Ecto neural progenitor cell (in vitro differentiated cells): ENCODE results near the gene RNF181.
A peak's percentile ranks its signal among the peaks of the same experiment; 100 is the strongest.
"Not testable (repeated sequence)": the region's sequence is repeated elsewhere in the genome, so short reads cannot be mapped to it uniquely, and the experiment has no call there.

Experiments used
- DNase-seq: peaks from one replicate; pipeline ENCODE4 v3.0.0-alpha.2; 2018; ENCODE audit warnings: low spot score

RNF181 gene

GRCh38 chr2:85577386-85578242 is 17.9 kb upstream of the RNF181 start, which contains the start of gene VAMP8:
Gene VAMP8 (plus strand): TSS chr2:85577586. CDS start chr2:85577647, 61 bp downstream.
- DNase-seq, result no peak

DNA sequence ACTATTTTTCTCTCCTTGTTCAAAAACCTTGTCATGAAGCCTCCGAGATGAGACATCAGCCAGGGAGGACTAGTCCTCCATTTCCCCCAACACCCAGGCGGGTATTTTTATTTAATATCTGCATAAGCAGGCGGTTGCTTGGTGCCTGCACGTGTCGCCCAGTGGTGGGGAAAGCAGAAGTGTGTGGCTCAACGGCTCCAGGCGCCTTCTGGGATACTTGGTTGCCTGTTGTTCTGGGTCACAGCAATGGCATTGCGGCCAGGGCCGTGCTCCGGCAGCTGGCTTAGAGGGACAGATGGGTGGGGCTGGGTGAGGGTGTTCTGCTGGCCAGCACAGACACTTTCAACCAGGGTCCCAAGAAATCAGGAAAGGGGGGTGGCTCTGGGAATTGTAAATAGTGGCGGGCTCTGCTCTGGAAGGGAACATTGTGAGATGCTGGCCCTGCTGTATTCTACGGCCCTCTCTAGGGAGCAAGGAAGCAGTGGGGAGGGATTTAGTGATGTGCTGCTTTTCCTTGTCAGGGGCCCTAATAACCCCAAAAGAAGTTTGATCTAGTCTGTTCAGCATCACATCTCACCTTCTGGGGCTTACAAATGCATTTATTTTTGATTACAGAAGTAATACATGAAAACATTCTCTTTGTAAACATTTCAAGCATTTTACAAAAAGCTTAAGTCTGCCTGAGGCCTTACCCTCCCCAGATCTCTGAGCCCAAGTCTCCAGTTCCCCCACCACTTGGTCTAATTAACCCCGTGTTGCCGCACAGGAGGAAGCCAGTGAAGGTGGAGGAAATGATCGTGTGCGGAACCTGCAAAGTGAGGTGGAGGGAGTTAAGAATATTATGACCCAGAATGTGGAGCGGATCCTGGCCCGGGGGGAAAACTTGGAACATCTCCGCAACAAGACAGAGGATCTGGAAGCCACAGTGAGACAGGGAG is 17.0 kb upstream of the RNF181 start:
- peak; percentile 60 for DNase-seq

DNA sequence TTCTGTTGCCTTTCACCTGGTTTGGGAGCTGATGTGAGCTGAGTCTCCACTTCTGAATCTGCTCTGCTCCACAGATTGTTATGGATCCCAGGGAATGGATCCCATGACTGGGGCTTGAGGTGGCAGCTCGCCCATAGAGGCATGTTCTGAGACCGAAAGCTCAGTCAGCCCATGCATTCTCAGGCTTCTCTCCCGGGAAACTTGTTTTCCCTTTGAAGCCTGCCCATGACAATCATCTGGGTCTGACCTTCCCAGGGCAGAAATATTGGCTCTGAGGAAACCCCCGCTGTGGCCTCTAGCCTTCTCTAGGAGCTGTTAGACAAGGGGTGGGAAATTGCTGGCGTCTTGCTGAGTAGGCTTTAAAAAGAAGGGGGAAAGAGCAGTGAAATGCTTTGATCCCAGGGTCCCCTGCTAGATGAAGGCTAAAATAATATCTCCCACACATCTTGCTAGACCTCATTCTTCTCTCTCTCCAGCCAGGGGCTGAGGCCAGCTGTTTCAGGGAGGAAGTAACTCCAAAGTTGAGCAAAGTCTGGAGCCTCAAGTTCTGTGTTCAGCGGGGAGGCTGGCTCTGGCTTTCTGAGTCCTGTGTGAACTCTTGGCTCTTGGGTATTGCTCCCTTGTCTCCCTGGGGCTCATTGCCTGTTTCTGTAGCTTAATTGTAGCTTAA is 16.1 kb upstream of the RNF181 start:
- DNase-seq, result no peak

GRCh38 chr2:85580206-85580605 is 15.3 kb upstream of the RNF181 start:
- DNase-seq, result no peak

DNA sequence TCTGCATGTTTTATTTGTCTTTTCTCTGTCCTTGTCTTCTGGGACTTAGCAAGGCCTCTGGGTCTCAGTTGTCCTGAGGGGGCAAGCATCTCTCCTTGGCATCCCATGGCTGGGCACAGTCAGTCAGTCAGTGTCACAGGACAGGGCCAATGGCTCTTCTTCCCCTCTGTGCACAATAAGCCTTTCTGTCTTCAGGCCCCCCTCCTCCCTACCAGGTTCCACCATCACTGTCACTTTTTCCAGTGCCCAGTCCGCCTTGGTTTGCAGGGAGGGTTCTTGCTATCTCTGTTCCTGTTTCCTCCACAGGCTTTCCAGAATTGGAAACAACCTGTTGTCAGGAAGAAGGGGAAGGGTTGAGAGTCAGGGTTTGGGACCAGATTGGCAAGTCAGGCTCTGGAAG is 13.1 kb upstream of the RNF181 start:
- DNase-seq, result no peak

GRCh38 chr2:85583667-85584353 is 11.7 kb upstream of the RNF181 start:
- DNase-seq, result no peak

GRCh38 chr2:85584354-85584856 is 11.1 kb upstream of the RNF181 start, which contains the start of gene VAMP5:
Gene VAMP5 (plus strand): TSS chr2:85584431. CDS start chr2:85584491, 60 bp downstream.
- no peak for DNase-seq

DNA sequence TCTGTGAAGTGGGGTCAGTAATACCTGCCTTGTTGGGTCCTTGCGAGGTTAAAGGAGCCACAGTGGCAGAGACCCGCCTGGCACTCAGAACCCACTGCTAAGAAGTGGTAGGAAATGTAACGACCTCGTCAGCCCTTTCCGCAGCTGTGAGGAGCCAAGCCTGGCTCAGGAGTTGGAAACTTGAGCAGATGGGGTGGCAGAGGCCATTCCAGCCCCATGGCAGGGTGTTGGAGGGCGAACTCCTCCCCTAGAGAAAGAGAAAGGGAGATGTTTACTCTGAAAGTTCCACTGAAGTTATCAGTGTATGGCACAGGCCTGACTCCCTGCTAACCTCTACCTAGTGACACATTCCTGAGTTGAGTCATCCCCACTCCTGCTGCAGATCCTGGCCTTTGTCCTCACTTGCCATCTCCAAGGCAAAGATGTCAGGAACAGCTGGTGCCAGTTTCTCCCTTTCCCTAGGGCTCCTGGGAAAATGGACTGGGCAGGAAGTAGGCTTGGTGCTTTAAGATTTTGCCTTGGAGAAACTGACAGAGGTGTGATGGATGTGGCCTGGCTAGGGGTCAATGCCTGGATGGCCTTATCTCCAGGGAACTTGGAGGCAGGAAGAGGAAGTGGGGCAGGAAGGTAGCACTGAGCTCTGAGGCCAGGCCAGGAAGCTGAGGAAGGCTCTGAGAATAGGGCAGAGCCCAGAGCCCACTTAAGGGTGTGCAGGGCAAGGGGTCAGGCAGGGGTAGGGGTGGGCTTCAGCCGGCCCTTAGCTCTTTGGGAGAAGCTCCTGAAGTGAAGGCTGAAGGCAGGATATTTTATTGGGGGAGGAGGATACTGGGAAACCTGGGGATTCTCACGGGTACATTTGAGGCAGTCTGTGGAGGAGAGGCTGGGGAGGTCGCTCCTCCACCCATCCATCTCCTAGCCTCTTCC is 10.4 kb upstream of the RNF181 start:
- no peak for DNase-seq

DNA sequence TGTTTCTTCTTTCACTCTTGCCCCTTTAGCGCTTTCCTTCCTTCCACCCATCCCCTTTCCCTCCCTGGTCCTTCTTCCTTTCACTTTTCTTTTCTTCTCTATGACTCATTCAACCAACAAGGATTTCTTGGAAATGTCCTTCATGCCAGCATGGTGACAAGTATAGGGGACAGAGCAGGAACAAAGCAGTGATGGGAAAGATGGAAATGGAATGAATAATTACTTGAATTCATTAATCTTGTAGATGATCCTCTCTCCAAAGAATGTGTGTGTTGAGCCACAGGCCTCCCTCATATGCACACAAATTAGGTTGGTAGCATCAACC is 9.8 kb upstream of the RNF181 start:
- DNase-seq, result no peak

DNA sequence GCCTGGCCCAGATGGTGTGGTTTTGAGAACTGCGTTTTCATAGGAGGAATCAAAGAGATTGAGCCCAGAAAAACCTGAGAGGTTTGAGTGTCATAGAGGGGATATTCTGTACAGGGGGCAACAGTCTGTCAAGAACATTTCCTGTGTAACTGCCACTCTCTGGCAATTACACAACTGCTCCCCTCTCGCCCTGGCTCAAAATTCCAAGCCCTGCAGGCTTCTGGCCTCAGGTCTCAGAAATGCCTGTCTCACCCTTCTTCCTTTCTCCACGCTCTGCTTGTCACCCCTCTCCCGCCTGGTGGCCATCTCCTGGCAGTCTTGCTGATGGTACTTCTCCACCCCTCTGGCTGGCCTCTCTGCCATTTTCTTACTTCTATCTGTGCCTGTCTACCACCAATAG is 7.3 kb upstream of the RNF181 start:
- DNase-seq, result no peak

- DNase-seq, result no peak
Observed at GRCh38 chr2:85588645-85589044, 6.9 kb upstream of the RNF181 start.

DNA sequence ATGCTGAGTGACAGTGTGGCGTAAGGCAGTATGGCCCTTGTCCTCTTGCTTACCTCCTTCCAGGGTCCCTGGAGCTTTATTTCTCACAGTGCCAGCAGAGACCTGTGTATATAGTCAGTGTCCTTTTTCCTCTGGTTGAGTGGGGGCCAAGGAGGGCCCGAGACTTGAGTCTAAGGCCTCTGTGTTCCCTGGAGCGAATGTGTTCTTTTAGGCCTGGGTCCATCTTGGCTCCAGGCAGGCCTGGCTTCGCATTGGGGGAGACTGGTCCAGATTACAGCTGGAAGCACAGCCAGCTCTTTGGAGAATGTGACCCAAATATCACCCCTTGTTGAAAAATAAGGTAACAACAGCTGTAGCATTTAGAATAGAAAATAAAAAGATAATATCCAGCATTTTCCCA is 6.4 kb upstream of the RNF181 start:
- no peak for DNase-seq

DNA sequence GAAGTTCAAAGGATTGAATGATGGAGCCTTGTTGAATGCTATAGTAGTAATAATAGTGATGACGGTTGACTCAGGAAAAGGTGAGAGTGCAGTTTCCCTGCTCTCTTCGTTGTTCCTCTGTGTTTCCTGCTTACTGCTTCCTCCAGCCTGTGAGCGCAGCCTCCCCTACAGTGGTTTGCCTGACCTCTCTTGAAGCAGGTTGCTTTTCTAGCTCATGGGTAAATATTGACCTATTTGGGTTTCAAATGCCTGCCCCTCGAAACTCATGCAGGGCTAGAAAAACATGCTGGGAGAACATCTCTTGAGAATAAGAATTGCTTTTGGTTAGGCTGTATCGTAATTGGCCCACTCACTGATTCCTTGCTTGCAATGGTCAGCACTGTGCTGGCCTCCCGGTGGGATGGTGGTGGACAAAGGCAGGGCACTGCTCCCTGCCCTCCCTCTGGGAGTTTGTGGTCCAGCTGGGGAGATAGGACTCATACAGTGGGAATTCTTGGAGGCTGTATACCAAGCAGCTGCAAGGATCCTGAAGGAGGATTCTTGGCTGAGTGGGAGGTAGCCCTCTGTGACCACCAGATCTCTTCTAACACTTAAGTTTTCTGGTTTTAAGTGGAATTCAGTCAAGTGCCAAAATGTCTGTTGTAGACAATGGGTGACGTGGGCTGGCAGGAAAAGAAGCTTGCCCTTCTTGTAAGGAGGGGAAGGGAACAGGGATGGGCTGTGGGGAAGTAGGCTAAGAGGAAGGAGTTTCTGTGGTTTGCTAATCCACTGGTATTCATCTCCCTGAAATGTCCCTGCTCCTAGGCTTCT is 5.4 kb upstream of the RNF181 start:
- no peak for DNase-seq

DNA sequence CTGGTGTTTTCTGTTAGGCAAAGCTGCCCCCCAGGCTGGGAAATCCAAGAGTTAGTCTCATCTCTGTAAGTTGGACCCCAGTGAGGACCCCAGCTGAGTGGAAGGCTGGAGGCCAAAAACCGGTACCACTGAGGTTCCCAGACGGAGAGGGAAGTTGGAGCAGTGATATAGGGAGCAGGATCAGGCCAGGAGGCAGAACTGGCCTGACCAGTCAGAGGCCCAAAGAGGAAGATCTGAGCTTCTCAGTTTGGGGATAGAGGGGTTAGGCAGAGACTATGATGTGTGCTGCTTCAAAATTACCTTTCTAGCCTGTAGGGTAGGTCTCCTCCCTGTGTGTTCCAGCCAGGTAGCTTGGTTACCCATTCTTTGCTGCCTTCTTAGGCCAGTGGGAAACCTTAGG is 4.6 kb upstream of the RNF181 start:
- no peak for DNase-seq

- no peak for DNase-seq
Observed at GRCh38 chr2:85591563-85591962, 4.0 kb upstream of the RNF181 start.

- not testable (repeated sequence) for DNase-seq
Observed at GRCh38 chr2:85592299-85592698, 3.2 kb upstream of the RNF181 start.

DNA sequence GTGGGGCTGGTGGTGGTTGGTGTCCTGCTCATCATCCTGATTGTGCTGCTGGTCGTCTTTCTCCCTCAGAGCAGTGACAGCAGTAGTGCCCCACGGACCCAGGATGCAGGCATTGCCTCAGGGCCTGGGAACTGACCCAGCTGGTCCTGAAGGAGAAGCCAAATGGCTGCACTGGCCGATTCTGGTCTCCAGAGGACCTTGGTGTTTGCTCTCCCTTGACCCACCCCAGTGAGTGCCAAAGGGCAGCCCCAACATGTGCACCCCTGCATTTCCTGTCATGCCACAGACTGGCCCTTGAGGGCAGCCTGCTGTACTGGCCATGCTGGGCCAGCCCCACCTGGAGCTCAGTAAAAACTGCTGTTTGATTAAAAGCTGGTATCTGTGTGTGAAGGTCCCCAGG is 2.5 kb upstream of the RNF181 start:
- no peak for DNase-seq

DNA sequence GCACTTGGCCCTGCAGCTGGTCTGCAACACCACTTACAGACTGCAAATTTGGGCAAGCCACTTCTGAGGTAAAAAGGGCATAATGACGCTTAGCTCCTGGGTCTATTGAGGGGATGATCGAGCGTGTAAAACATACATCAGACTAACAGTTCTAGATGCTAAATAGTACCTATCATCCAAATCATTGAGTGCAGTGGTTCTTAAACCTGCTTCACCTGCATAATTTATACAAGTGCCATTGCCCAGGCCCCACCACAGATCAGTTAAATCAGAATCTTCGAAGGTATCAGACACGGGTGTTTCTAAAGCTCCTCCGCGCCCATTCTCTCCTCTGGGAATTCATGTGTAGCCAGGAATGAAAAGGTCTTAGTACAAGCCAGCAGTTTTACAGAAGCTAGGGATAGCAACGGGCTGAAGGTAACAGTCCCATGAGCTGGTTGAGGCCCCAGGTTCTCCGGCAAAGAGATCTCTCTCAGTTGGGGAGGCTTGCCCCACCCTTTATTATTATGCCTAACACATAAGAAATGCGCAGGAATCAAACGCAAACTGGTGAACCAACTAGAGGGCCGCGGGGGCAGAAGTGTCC is 737 bp upstream of the RNF181 start:
- no peak for DNase-seq

- no peak for DNase-seq
Observed at GRCh38 chr2:85596026-85596333, 435 bp downstream of the RNF181 start.
